Liver (tissue), 9 donors: ENCODE data around the gene SDK2. TPM values are rescaled to one million over a fixed set of nuclear protein-coding genes. Genes with fewer than 3 reads are reported as not detected.

Experiments
- DNase-seq: peaks from one replicate; pipeline ENCODE4 v3.0.0-alpha.2; 2017; ENCODE audit warnings: low spot score
- H3K27ac ChIP-seq, 2 donors: one replicate each; pipeline ENCODE4 v1.7.0; 2013; ENCODE audit warnings: inconsistent platforms in 2 of 2, low read length in 2 of 2, control low read depth in 1 of 2, low read depth in 1 of 2, mild to moderate bottlenecking in 1 of 2
- H3K27me3 ChIP-seq, 4 donors: one replicate each; pipeline versions ENCODE4 v1.6.1 to v1.7.0; 2013; ENCODE audit warnings: low read length in 3 of 4, inconsistent platforms in 1 of 4, mild to moderate bottlenecking in 1 of 4, moderate library complexity in 1 of 4; ENCODE audit not compliant: control insufficient read depth in 4 of 4, insufficient read depth in 4 of 4
- H3K36me3 ChIP-seq, 4 donors: one replicate each; pipeline versions ENCODE4 v1.6.1 to v1.7.0; 2013; ENCODE audit warnings: low read length in 3 of 4, mild to moderate bottlenecking in 3 of 4, low read depth in 1 of 4, moderate library complexity in 1 of 4; ENCODE audit not compliant: control insufficient read depth in 4 of 4, insufficient read depth in 3 of 4
- H3K4me1 ChIP-seq, 4 donors: one replicate each; pipeline versions ENCODE4 v1.6.1 to v1.7.0; 2013; ENCODE audit warnings: low read length in 3 of 4, mild to moderate bottlenecking in 3 of 4, moderate library complexity in 1 of 4; ENCODE audit not compliant: control insufficient read depth in 4 of 4, insufficient read depth in 4 of 4
- H3K4me3 ChIP-seq, 3 donors: one replicate each; pipeline versions ENCODE4 v1.6.1 to v1.7.0; 2013; ENCODE audit warnings: low read length in 3 of 3, control low read depth in 1 of 3, low read depth in 1 of 3, mild to moderate bottlenecking in 1 of 3
- H3K9ac ChIP-seq, 2 donors: one replicate each; pipeline ENCODE4 v1.7.0; 2013; ENCODE audit warnings: low read length in 2 of 2, mild to moderate bottlenecking in 2 of 2, moderate library complexity in 2 of 2, control low read depth in 1 of 2, low read depth in 1 of 2
- H3K9me3 ChIP-seq, 4 donors: one replicate each; pipeline versions ENCODE4 v1.6.1 to v1.7.0; 2013; ENCODE audit warnings: low read length in 3 of 4; ENCODE audit not compliant: control insufficient read depth in 4 of 4
- ATF3 ChIP-seq: IDR thresholded peaks from 2 replicates; pipeline ENCODE4 v1.6.1; 2016; ENCODE audit warnings: antibody characterized with exemption
- CTCF ChIP-seq: fragments of 150-350 bp; IDR thresholded peaks from 2 replicates; pipeline ENCODE4 v1.5.1; 2017; ENCODE audit warnings: improper control_type of control experiment, low read depth, low read length; ENCODE audit not compliant: missing input control
- EGR1 ChIP-seq, 2 donors: IDR thresholded peaks; 2 replicates each; pipeline ENCODE4 v1.6.1; 2016 to 2018; ENCODE audit warnings: antibody characterized with exemption in 2 of 2, low read depth in 2 of 2
- FOXA1 ChIP-seq: IDR thresholded peaks from 2 replicates; pipeline ENCODE4 v1.6.1; 2016; ENCODE audit warnings: antibody characterized with exemption
- FOXA2 ChIP-seq: IDR thresholded peaks from 2 replicates; pipeline ENCODE4 v1.6.1; 2016; ENCODE audit warnings: antibody characterized with exemption
- GABPA ChIP-seq, 2 donors: IDR thresholded peaks in 1 of 2; conservative IDR thresholded peaks in 1 of 2; 2 replicates each; pipeline ENCODE4 v1.6.1; 2016; ENCODE audit warnings: antibody characterized with exemption in 2 of 2, mild to moderate bottlenecking in 1 of 2, moderate library complexity in 1 of 2
- HNF4A ChIP-seq, 2 donors: conservative IDR thresholded peaks; 2 replicates each; pipeline ENCODE4 v1.6.1; 2016; ENCODE audit warnings: antibody characterized with exemption in 2 of 2, mild to moderate bottlenecking in 2 of 2
- HNF4G ChIP-seq: IDR thresholded peaks from 2 replicates; pipeline ENCODE4 v1.6.1; 2016; ENCODE audit warnings: antibody characterized with exemption
- JUND ChIP-seq, 2 donors: IDR thresholded peaks; 2 replicates each; pipeline ENCODE4 v1.6.1; 2016; ENCODE audit warnings: antibody characterized with exemption in 2 of 2
- MAX ChIP-seq: IDR thresholded peaks from 2 replicates; pipeline ENCODE4 v1.6.1; 2016; ENCODE audit warnings: antibody characterized with exemption
- NR2F2 ChIP-seq: IDR thresholded peaks from 2 replicates; pipeline ENCODE4 v1.6.1; 2016; ENCODE audit warnings: antibody characterized with exemption
- RAD21 ChIP-seq, 2 donors: IDR thresholded peaks; 2 replicates each; pipeline ENCODE4 v1.6.1; 2016; ENCODE audit warnings: antibody characterized with exemption in 2 of 2, mild to moderate bottlenecking in 2 of 2
- REST ChIP-seq: IDR thresholded peaks from 2 replicates; pipeline ENCODE4 v1.6.1; 2016; ENCODE audit warnings: antibody characterized with exemption, mild to moderate bottlenecking
- RXRA ChIP-seq, 2 donors: IDR thresholded peaks; 2 replicates each; pipeline ENCODE4 v1.6.1; 2017 to 2018; ENCODE audit warnings: antibody characterized with exemption in 2 of 2, mild to moderate bottlenecking in 1 of 2
- SP1 ChIP-seq: IDR thresholded peaks from 2 replicates; pipeline ENCODE4 v1.6.1; 2018; ENCODE audit warnings: antibody characterized with exemption, mild to moderate bottlenecking
- TAF1 ChIP-seq: conservative IDR thresholded peaks from 2 replicates; pipeline ENCODE4 v1.6.1; 2016; ENCODE audit warnings: antibody characterized with exemption, mild to moderate bottlenecking
- YY1 ChIP-seq: IDR thresholded peaks from 2 replicates; pipeline ENCODE4 v1.6.1; 2016; ENCODE audit warnings: antibody characterized with exemption, mild to moderate bottlenecking
- ZBTB33 ChIP-seq: IDR thresholded peaks from 2 replicates; pipeline ENCODE4 v1.6.1; 2016; ENCODE audit warnings: antibody characterized with exemption
- WGBS: extraction: QIAGEN DNeasy Blood & Tissue Kit; methylation state at CpG from one replicate; pipeline ENCODE4 v1.1.7; 2013; 5-methylcytosine and 5-hydroxymethylcytosine counted together
- polyA plus RNA-seq, 2 donors: library from polyadenylated mRNA; stranded (reverse) in 1 of 2; unstranded in 1 of 2; fragments of 200-250 nt in 1 of 2; fragments of >200 nt in 1 of 2; fragmentation: Nextera tagmentation in 1 of 2; extraction: Ambion mirVana in 1 of 2; gene quantifications; one replicate each; pipeline versions ENCODE4 v1.2.1 to v1.2.3, GENCODE V29; 2013 to 2015
- total RNA-seq, 2 donors: library from RNA; depleted of rRNA; stranded (reverse); fragments of >200 nt; gene quantifications; one replicate each; pipeline ENCODE4 v1.2.3, GENCODE V29; 2014
- donor health status: healthy.
- donor health status: healthy.
- donor health status: healthy.
- donor health status: healthy.
- donor health status: healthy.

The SDK2 gene
- total and polyA plus RNA-seq, 4 donors: 0.05 to 0.42 (median 0.10) TPM

GRCh38 chr17:73689596-73690275 is 45.5 kb upstream of the SDK2 start:
- Histone ChIP-seq H3K9ac (no peak overlapping the region), H3K27me3 (no peaks in the 10 kb centered on the region), H3K4me3 (no peak overlapping the region), H3K4me1 (no peaks in the 10 kb centered on the region), H3K9me3 (no peaks in the 10 kb centered on the region), H3K27ac (no peak overlapping the region), H3K36me3 (no peaks in the 10 kb centered on the region)
- WGBS: 79% methylated on average over 13 of the region's 13 CpGs
- TF ChIP-seq HNF4A (conservative IDR thresholded peaks at IDR 0.05) (no peak), FOXA1 (no peak), GABPA (IDR thresholded peaks at IDR 0.05 in 1 of 2, conservative IDR thresholded peaks at IDR 0.05 in 1 of 2) (no peak), RXRA (IDR thresholded peaks at IDR 0.05) (no peak), CTCF (no peak), YY1 (no peak), ZBTB33 (no peak), JUND (IDR thresholded peaks at IDR 0.05) (no peak), NR2F2 (no peak), MAX (no peak), FOXA2 (no peak), HNF4G (no peak), RAD21 (IDR thresholded peaks at IDR 0.05) (no peak), SP1 (no peak), ATF3 (no peak), TAF1 (no peak), EGR1 (IDR thresholded peaks at IDR 0.05; ENCODE audit: low read depth in 2 of 2) (no peak), REST (no peak)
- no peak for DNase-seq
